ENCODE results near the gene ATP11C. TPM values are rescaled to one million over a fixed set of nuclear protein-coding genes. Genes with fewer than 3 reads are reported as not detected.

Gene ATP11C
- total RNA-seq, 1 donor from 2014 or later, result 48.5 TPM

DNA sequence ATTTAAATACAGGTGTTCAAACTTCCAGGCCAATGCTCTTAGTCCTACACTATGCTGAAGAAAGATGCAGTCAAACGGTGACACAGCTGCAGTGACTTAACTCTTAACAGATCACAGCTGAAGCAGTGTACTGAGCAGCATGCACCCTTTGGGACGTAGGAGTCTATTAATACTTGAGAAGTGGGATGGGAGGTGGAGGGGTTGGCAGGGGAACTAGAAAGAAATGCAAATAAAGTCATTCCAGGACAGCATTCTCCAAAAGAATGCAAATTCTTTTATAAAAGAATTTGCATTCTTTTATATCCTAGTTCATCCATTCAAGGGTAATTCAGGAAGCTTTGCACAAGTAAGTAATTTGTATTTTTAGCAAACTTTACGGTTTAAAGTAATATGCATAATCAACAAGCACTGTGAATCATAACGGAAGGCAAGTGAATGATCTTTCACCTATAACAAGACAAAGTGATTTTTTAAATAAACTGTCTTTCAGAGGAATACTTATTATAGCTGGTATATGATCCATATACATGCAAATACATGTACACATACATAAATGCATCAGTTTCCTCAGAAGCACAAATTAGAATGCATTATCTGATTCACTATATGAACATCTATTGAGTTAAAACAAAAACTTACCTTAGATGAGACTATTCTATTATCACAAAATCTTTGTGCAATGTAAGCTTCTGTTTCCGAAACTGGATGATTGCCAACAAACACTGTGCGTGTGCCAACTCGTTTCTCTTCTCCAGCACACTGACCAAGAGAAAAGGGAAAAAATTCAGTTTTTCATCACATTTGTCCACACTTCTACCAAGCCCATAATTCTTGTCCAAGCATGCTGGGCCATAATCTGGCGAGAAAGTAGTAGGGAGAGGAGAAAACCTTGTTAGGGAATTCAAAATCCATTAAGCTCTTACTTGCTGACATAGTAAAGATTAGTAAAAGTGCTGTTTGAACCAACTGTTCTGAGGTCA, 106.5 kb downstream of the ATP11C start:
- TF ChIP-seq, protein P1, sequence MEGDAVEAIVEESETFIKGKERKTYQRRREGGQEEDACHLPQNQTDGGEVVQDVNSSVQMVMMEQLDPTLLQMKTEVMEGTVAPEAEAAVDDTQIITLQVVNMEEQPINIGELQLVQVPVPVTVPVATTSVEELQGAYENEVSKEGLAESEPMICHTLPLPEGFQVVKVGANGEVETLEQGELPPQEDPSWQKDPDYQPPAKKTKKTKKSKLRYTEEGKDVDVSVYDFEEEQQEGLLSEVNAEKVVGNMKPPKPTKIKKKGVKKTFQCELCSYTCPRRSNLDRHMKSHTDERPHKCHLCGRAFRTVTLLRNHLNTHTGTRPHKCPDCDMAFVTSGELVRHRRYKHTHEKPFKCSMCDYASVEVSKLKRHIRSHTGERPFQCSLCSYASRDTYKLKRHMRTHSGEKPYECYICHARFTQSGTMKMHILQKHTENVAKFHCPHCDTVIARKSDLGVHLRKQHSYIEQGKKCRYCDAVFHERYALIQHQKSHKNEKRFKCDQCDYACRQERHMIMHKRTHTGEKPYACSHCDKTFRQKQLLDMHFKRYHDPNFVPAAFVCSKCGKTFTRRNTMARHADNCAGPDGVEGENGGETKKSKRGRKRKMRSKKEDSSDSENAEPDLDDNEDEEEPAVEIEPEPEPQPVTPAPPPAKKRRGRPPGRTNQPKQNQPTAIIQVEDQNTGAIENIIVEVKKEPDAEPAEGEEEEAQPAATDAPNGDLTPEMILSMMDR (IDR thresholded peaks at IDR 0.05; ENCODE audit: unreplicated experiment), result no peak
- H3K27ac Mint-ChIP-seq (ENCODE audit: unreplicated experiment), result no peak overlapping the region
- no peaks in the 10 kb centered on the region for H3K27me3 Mint-ChIP-seq (ENCODE audit: unreplicated experiment)
- no peaks in the 10 kb centered on the region for H3K36me3 Mint-ChIP-seq (ENCODE audit: low read depth, unreplicated experiment)
- no peak for DNase-seq (ENCODE audit: low spot score)
- no peaks in the 10 kb centered on the region for H3K9me3 Mint-ChIP-seq (ENCODE audit: unreplicated experiment)
- no peak overlapping the region for H3K4me3 Mint-ChIP-seq (ENCODE audit: unreplicated experiment)
- peaks cover 13% of the 10 kb centered on the region for H3K4me1 Mint-ChIP-seq (ENCODE audit: unreplicated experiment)

DNA sequence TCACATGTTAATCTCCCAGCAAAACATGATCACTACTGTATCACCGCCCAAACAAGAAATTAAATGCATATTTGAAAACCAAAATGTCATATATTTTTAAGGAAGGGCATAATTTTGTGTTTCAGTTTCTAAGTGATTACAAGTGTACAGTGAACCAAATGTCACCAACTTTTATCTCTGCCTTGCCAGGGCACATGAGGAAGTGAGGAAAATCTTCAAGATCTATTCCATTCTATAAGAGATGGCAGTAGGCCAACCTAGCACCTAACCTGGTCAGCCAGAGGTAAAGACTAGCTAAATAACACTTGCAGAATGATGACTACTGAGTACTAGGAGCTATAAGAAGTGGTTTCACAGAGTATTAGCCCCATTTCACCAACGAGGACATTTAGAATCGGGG, 107.2 kb downstream of the ATP11C start:
- H3K36me3 Mint-ChIP-seq (ENCODE audit: low read depth, unreplicated experiment), result no peaks in the 10 kb centered on the region
- no peaks in the 10 kb centered on the region for H3K27me3 Mint-ChIP-seq (ENCODE audit: unreplicated experiment)
- H3K4me3 Mint-ChIP-seq (ENCODE audit: unreplicated experiment), result no peak overlapping the region
- no peaks in the 10 kb centered on the region for H3K9me3 Mint-ChIP-seq (ENCODE audit: unreplicated experiment)
- DNase-seq (ENCODE audit: low spot score), result no peak
- peaks cover 10% of the 10 kb centered on the region for H3K4me1 Mint-ChIP-seq (ENCODE audit: unreplicated experiment)
- TF ChIP-seq, protein P1 (IDR thresholded peaks at IDR 0.05; ENCODE audit: unreplicated experiment), result no peak
- H3K27ac Mint-ChIP-seq (ENCODE audit: unreplicated experiment), result no peak overlapping the region

DNA sequence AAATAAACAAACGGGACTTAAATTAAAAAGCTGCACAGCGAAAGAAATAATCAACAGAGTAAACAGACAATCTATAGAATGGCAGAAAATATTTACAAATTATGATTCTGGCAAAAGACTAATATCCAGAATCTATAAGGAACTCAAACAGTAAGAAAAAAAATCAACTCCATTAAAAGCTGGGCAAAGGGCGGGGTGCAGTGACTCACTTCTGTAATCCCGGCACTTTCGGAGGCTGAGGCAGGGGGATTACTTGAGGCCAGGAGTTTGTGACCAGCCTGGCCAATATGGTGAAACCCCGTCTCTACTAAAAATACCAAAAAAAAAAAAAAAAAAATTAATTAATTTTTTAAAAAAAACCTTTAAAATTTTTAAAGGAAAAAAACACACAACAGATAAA, 109.0 kb downstream of the ATP11C start:
- Mint-ChIP-seq H3K27ac (ENCODE audit: unreplicated experiment) (no peak overlapping the region), H3K4me3 (ENCODE audit: unreplicated experiment) (no peak overlapping the region)

DNA sequence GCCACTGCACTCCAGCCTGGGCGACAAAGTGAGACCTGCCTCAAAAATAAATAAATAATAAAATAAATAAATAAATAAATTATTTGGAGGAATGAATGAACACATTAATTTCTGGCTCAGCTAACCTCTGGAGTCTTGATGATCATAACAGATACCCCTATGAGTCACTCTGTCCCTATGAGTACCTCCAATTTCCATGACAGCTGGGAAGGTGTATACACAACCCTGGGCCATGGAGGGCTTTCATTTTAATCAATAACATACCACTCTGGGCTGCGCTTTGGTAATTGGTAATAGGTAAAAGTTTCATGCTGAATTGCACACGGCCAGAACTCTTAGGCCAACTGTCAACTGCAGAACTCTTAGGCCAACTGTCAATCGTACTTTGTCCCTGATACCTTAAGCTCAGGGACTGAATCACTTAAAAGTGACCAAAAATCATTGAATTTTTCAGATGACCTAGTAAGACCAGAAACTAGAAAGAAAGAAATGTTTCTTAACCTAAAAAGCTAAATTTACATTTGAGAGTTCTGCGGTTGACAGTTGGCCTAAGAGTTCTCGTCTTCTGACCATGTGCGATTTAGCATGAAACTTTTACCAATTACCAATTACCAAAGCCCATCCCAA, 112.4 kb downstream of the ATP11C start:
- Mint-ChIP-seq H3K27ac (ENCODE audit: unreplicated experiment) (no peak overlapping the region), H3K27me3 (ENCODE audit: unreplicated experiment) (no peaks in the 10 kb centered on the region), H3K9me3 (ENCODE audit: unreplicated experiment) (no peaks in the 10 kb centered on the region), H3K36me3 (ENCODE audit: low read depth, unreplicated experiment) (no peaks in the 10 kb centered on the region), H3K4me3 (ENCODE audit: unreplicated experiment) (no peak overlapping the region), H3K4me1 (ENCODE audit: unreplicated experiment) (peaks cover 24% of the 10 kb centered on the region)
- TF ChIP-seq, protein P1 (IDR thresholded peaks at IDR 0.05; ENCODE audit: unreplicated experiment), result no peak
- DNase-seq (ENCODE audit: low spot score), result no peak

More for the DNA sequence above, 109.0 kb downstream of the ATP11C start:
- Mint-ChIP-seq H3K36me3 (ENCODE audit: low read depth, unreplicated experiment) (no peaks in the 10 kb centered on the region), H3K9me3 (ENCODE audit: unreplicated experiment) (no peaks in the 10 kb centered on the region), H3K4me1 (ENCODE audit: unreplicated experiment) (peaks cover 6% of the 10 kb centered on the region), H3K27me3 (ENCODE audit: unreplicated experiment) (no peaks in the 10 kb centered on the region)
- TF ChIP-seq, protein P1 (IDR thresholded peaks at IDR 0.05; ENCODE audit: unreplicated experiment), result no peak
- DNase-seq (ENCODE audit: low spot score), result no peak

DNA sequence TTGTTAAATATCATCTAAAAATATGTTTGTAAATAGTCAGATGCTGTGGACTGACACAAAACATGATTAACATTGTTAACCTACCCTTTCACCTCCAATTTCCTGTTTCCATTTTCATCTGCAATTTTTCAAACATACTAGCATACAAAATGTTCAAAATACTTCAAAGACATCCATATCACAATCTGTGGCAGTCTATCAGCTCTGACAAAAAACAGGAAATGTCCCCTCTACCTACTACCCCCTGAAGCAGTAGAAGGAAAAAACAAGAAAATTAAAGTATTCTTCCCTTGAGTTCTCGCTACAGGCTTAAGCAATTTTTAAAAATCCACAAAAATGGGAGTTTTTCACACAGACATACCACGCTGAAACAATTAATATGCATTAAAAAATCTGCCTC, 116.6 kb downstream of the ATP11C start:
- no peak overlapping the region for H3K27ac Mint-ChIP-seq (ENCODE audit: unreplicated experiment)

More for the DNA sequence above, 116.6 kb downstream of the ATP11C start:
- Mint-ChIP-seq H3K36me3 (ENCODE audit: low read depth, unreplicated experiment) (no peaks in the 10 kb centered on the region), H3K27me3 (ENCODE audit: unreplicated experiment) (no peaks in the 10 kb centered on the region), H3K4me1 (ENCODE audit: unreplicated experiment) (peaks cover 22% of the 10 kb centered on the region), H3K4me3 (ENCODE audit: unreplicated experiment) (no peak overlapping the region), H3K9me3 (ENCODE audit: unreplicated experiment) (no peaks in the 10 kb centered on the region)
- no peak for DNase-seq (ENCODE audit: low spot score)
- TF ChIP-seq, protein P1 (IDR thresholded peaks at IDR 0.05; ENCODE audit: unreplicated experiment), result no peak
